Measurements from ENCODE around the gene RNF144B. TPM values are rescaled to one million over a fixed set of nuclear protein-coding genes. Genes with fewer than 3 reads are reported as not detected.

The RNF144B gene
- total and polyA plus RNA-seq, 2 experiments from 2014 or later, result 4.2 to 9.0 TPM

DNA sequence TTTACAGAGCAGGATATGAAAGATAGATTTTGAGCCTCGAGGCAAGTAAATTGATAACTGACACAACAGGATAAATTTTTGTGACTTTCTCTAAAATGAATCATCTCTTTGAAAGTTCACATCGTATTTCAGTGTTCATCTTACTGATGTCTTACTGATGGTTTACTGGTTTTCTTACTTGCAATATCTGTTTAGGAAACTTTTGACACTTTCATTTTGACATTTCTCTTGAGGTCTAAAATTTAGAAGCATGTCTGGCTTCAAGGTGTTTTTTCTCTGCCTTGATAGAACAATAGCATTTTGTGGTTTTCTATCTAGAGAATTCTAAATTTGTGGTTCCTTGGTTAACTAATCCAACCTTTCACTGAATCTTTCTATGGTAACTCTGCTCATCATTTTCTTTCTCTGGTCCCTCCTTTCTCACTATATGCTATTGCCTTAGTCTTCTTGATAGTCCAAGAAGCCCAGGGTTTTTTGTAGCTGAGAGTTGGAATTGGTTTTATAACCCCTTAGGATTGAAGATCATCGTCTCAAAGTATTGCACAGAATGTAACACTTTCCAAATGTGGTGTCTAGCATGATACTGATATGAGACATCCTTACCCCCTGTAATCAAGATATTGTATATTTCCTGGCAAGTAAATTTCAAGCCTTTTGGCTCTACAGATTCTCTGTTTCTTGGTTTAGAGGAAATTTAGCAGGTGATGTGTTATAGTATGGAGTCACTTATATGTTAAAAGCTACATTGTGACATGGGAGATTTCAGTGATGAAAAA lies 98.7 kb downstream of the RNF144B start (continued):
- TF ChIP-seq ZNF331 (CRISPR knock-in tag; IDR thresholded peaks at IDR 0.05; ENCODE audit: low read depth), result no peak
- no peak for TF ChIP-seq CREB1 (CRISPR knock-in tag; IDR thresholded peaks at IDR 0.05; ENCODE audit: low read depth)
- no peak for TF ChIP-seq NANOG (IDR thresholded peaks at IDR 0.05; ENCODE audit: borderline replicate concordance)
- no peak for TF ChIP-seq STAT1 (IDR thresholded peaks at IDR 0.05; ENCODE audit: unreplicated experiment)
- TF ChIP-seq, protein P1, sequence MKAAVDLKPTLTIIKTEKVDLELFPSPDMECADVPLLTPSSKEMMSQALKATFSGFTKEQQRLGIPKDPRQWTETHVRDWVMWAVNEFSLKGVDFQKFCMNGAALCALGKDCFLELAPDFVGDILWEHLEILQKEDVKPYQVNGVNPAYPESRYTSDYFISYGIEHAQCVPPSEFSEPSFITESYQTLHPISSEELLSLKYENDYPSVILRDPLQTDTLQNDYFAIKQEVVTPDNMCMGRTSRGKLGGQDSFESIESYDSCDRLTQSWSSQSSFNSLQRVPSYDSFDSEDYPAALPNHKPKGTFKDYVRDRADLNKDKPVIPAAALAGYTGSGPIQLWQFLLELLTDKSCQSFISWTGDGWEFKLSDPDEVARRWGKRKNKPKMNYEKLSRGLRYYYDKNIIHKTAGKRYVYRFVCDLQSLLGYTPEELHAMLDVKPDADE (IDR thresholded peaks at IDR 0.05), result no peak
- no peak for TF ChIP-seq EZH2phosphoT487 (IDR thresholded peaks at IDR 0.05; ENCODE audit: unreplicated experiment)

DNA sequence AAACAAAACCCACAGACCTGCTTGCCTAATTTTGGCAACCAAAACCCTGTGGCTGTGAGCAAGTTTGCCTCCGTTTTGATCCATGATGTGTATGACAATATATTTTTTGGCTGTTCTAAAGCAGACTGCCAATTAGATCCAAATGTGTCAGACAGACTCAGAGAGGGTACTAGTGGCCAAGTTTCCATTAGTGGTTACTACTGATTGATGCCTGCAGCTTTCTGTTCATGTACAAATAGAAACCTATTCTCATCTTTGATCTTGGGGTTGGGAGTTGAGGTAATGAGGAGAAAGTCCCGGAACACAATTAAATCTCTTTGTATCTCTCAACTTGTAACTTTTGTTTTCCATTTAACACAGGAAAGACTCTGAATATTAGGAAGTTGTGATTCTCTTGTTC lies 100.9 kb downstream of the RNF144B start:
- ATAC-seq (no peak), DNase-seq (ENCODE audit: low spot score) (no peak)
- no peak overlapping the region for H3K27ac ChIP-seq (ENCODE audit: low read depth)
- no peaks in the 10 kb centered on the region for H4K20me1 ChIP-seq (replicated peaks; ENCODE audit: insufficient read depth)
- H3F3A ChIP-seq (replicated peaks; ENCODE audit: low read depth), result no peaks in the 10 kb centered on the region
- H3K79me2 ChIP-seq (replicated peaks; ENCODE audit: insufficient read depth), result no peaks in the 10 kb centered on the region
- H3K36me3 ChIP-seq (ENCODE audit: insufficient read depth), result no peaks in the 10 kb centered on the region
- Mint-ChIP-seq H3K4me1 (peaks cover 25% of the 10 kb centered on the region), H3K4me3 (no peak overlapping the region), H3K36me3 (ENCODE audit: low read depth) (no peaks in the 10 kb centered on the region), H3K9me3 (no peaks in the 10 kb centered on the region), H3K27ac (no peak overlapping the region), H3K27me3 (ENCODE audit: insufficient read depth, low read depth, poor library complexity) (no peaks in the 10 kb centered on the region)
- no peak overlapping the region for H3K4me2 ChIP-seq
- H3K27me3 ChIP-seq (ENCODE audit: insufficient read depth), result no peaks in the 10 kb centered on the region
- H2AFZ ChIP-seq, result peak overlapping the region; percentile 64
- H3K4me3 ChIP-seq, result no peak overlapping the region
- peaks cover 26% of the 10 kb centered on the region for H3K4me1 ChIP-seq (ENCODE audit: insufficient read depth)
- H3K9me2 ChIP-seq (ENCODE audit: insufficient read depth), result peaks cover 12% of the 10 kb centered on the region
- TF ChIP-seq CREB1 (CRISPR knock-in tag; IDR thresholded peaks at IDR 0.05; ENCODE audit: low read depth), result no peak
- TF ChIP-seq EZH2 (IDR thresholded peaks at IDR 0.05; ENCODE audit: low read depth, unreplicated experiment), result no peak
- TF ChIP-seq, protein P2, sequence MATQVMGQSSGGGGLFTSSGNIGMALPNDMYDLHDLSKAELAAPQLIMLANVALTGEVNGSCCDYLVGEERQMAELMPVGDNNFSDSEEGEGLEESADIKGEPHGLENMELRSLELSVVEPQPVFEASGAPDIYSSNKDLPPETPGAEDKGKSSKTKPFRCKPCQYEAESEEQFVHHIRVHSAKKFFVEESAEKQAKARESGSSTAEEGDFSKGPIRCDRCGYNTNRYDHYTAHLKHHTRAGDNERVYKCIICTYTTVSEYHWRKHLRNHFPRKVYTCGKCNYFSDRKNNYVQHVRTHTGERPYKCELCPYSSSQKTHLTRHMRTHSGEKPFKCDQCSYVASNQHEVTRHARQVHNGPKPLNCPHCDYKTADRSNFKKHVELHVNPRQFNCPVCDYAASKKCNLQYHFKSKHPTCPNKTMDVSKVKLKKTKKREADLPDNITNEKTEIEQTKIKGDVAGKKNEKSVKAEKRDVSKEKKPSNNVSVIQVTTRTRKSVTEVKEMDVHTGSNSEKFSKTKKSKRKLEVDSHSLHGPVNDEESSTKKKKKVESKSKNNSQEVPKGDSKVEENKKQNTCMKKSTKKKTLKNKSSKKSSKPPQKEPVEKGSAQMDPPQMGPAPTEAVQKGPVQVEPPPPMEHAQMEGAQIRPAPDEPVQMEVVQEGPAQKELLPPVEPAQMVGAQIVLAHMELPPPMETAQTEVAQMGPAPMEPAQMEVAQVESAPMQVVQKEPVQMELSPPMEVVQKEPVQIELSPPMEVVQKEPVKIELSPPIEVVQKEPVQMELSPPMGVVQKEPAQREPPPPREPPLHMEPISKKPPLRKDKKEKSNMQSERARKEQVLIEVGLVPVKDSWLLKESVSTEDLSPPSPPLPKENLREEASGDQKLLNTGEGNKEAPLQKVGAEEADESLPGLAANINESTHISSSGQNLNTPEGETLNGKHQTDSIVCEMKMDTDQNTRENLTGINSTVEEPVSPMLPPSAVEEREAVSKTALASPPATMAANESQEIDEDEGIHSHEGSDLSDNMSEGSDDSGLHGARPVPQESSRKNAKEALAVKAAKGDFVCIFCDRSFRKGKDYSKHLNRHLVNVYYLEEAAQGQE (IDR thresholded peaks at IDR 0.05; ENCODE audit: unreplicated experiment), result no peak
- TF ChIP-seq POLR2AphosphoS5 (IDR thresholded peaks at IDR 0.05; ENCODE audit: low read depth), result no peak
- TF ChIP-seq, protein P3, sequence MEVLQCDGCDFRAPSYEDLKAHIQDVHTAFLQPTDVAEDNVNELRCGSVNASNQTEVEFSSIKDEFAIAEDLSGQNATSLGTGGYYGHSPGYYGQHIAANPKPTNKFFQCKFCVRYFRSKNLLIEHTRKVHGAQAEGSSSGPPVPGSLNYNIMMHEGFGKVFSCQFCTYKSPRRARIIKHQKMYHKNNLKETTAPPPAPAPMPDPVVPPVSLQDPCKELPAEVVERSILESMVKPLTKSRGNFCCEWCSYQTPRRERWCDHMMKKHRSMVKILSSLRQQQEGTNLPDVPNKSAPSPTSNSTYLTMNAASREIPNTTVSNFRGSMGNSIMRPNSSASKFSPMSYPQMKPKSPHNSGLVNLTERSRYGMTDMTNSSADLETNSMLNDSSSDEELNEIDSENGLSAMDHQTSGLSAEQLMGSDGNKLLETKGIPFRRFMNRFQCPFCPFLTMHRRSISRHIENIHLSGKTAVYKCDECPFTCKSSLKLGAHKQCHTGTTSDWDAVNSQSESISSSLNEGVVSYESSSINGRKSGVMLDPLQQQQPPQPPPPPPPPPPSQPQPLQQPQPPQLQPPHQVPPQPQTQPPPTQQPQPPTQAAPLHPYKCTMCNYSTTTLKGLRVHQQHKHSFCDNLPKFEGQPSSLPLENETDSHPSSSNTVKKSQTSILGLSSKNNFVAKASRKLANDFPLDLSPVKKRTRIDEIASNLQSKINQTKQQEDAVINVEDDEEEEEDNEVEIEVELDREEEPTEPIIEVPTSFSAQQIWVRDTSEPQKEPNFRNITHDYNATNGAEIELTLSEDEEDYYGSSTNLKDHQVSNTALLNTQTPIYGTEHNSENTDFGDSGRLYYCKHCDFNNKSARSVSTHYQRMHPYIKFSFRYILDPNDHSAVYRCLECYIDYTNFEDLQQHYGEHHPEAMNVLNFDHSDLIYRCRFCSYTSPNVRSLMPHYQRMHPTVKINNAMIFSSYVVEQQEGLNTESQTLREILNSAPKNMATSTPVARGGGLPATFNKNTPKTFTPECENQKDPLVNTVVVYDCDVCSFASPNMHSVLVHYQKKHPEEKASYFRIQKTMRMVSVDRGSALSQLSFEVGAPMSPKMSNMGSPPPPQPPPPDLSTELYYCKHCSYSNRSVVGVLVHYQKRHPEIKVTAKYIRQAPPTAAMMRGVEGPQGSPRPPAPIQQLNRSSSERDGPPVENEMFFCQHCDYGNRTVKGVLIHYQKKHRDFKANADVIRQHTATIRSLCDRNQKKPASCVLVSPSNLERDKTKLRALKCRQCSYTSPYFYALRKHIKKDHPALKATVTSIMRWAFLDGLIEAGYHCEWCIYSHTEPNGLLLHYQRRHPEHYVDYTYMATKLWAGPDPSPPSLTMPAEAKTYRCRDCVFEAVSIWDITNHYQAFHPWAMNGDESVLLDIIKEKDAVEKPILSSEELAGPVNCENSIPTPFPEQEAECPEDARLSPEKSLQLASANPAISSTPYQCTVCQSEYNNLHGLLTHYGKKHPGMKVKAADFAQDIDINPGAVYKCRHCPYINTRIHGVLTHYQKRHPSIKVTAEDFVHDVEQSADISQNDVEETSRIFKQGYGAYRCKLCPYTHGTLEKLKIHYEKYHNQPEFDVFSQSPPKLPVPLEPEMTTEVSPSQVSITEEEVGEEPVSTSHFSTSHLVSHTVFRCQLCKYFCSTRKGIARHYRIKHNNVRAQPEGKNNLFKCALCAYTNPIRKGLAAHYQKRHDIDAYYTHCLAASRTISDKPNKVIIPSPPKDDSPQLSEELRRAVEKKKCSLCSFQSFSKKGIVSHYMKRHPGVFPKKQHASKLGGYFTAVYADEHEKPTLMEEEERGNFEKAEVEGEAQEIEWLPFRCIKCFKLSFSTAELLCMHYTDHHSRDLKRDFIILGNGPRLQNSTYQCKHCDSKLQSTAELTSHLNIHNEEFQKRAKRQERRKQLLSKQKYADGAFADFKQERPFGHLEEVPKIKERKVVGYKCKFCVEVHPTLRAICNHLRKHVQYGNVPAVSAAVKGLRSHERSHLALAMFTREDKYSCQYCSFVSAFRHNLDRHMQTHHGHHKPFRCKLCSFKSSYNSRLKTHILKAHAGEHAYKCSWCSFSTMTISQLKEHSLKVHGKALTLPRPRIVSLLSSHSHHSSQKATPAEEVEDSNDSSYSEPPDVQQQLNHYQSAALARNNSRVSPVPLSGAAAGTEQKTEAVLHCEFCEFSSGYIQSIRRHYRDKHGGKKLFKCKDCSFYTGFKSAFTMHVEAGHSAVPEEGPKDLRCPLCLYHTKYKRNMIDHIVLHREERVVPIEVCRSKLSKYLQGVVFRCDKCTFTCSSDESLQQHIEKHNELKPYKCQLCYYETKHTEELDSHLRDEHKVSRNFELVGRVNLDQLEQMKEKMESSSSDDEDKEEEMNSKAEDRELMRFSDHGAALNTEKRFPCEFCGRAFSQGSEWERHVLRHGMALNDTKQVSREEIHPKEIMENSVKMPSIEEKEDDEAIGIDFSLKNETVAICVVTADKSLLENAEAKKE (CRISPR knock-in tag; IDR thresholded peaks at IDR 0.05), result no peak
- no peak for TF ChIP-seq EZH2phosphoT487 (IDR thresholded peaks at IDR 0.05; ENCODE audit: unreplicated experiment)
- no peak for TF ChIP-seq STAT1 (IDR thresholded peaks at IDR 0.05; ENCODE audit: unreplicated experiment)
- TF ChIP-seq, protein P1 (IDR thresholded peaks at IDR 0.05), result no peak
- no peak for TF ChIP-seq NANOG (IDR thresholded peaks at IDR 0.05; ENCODE audit: borderline replicate concordance)
